H54 (cell line): ENCODE data around the gene MYL3.

Experiments used
- DNase-seq: peaks from one replicate; pipeline ENCODE4 v3.0.0; 2011; ENCODE audit warnings: low spot score, mixed read lengths; ENCODE audit not compliant: insufficient read length
- FAIRE-seq: peaks from 3 replicates; lab custom pipeline; 2011; peaks lifted over from hg19 to GRCh38; lab: Jason Lieb, UNC
- POLR2A ChIP-seq: IDR thresholded peaks from 2 replicates; pipeline ENCODE4 v1.6.1; 2011; ENCODE audit warnings: low read depth, mild to moderate bottlenecking, low read length

MYL3 gene

GRCh38 chr3:46851364-46852333 is 11.6 kb downstream of the MYL3 start:
- no peak for DNase-seq
- FAIRE-seq, result no peak
- TF ChIP-seq POLR2A, result no peak

- DNase-seq (no peak), FAIRE-seq (no peak)
- TF ChIP-seq POLR2A, result no peak
Observed at GRCh38 chr3:46850468-46850779, 12.8 kb downstream of the MYL3 start.

- DNase-seq, result no peak
- no peak for FAIRE-seq
- no peak for TF ChIP-seq POLR2A
Observed at GRCh38 chr3:46849686-46850467, 13.4 kb downstream of the MYL3 start.

- FAIRE-seq (no peak), DNase-seq (no peak)
- no peak for TF ChIP-seq POLR2A
Observed at GRCh38 chr3:46849045-46849631, 14.1 kb downstream of the MYL3 start.

- FAIRE-seq (no peak), DNase-seq (peak; percentile 47)
- TF ChIP-seq POLR2A, result no peak
Observed at GRCh38 chr3:46848271-46849044, 14.8 kb downstream of the MYL3 start.

- FAIRE-seq (no peak), DNase-seq (no peak)
- TF ChIP-seq POLR2A, result no peak
Observed at GRCh38 chr3:46847744-46848143, 15.5 kb downstream of the MYL3 start.

GRCh38 chr3:46846624-46847542 is 16.4 kb downstream of the MYL3 start:
- TF ChIP-seq POLR2A, result no peak
- FAIRE-seq (no peak), DNase-seq (no peak)

GRCh38 chr3:46845860-46846623 is 17.2 kb downstream of the MYL3 start:
- DNase-seq (peak; percentile 82), FAIRE-seq (no peak)
- no peak; the same call in 1 of the 2 replicates for TF ChIP-seq POLR2A

GRCh38 chr3:46845397-46845859 is 17.8 kb downstream of the MYL3 start:
- no peak for FAIRE-seq
- TF ChIP-seq POLR2A, result no peak; the same call in 1 of the 2 replicates

GRCh38 chr3:46844881-46845312 is 18.3 kb downstream of the MYL3 start:
- FAIRE-seq, result no peak
- no peak for TF ChIP-seq POLR2A
- no peak for DNase-seq

More at GRCh38 chr3:46845397-46845859, 17.8 kb downstream of the MYL3 start:
- peak; percentile 73 for DNase-seq

GRCh38 chr3:46844397-46844796 is 18.8 kb downstream of the MYL3 start:
- DNase-seq, result no peak
- TF ChIP-seq POLR2A, result no peak
- no peak for FAIRE-seq
